ENCODE results near the gene UBE2B. TPM values are rescaled to one million over a fixed set of nuclear protein-coding genes. Genes with fewer than 3 reads are reported as not detected.

UBE2B gene
- total RNA-seq, 3 donors from 2014 or later (not counting 1 experiment from before 2014, with no cell fraction given), result 93.5 to 124 (median 116) TPM

GRCh38 chr5:134411546-134412266, 40.3 kb downstream of the UBE2B start, which contains the start of gene CDKN2AIPNL:
Gene CDKN2AIPNL, minus strand, starts transcription at chr5:134411881. Its CDS starts 27 bp downstream, at chr5:134411854.
- Histone ChIP-seq H3K4me1 (ENCODE audit: control insufficient read depth, insufficient read depth, low read length) (peaks cover 23% of the 10 kb centered on the region), H3K27ac (ENCODE audit: low read length) (peak within 1 kb of the TSS; percentile 80), H3K36me3 (ENCODE audit: control insufficient read depth, insufficient read depth, low read length) (no peaks in the 10 kb centered on the region), H3K4me3 (ENCODE audit: low read length) (peak within 1 kb of the TSS; percentile 93), H3K9me3 (ENCODE audit: control insufficient read depth, insufficient read depth, low read length) (no peaks in the 10 kb centered on the region), H3K27me3 (ENCODE audit: control insufficient read depth, insufficient read depth, low read length) (no peaks in the 10 kb centered on the region)
- under 1% methylated on average over 61 of the region's 61 CpGs for WGBS (ENCODE audit: insufficient coverage)
- DNase-seq, result peak; percentile 88 to 94
- TF ChIP-seq CTCF (IDR thresholded peaks at IDR 0.05), result peak; percentile 75
- peak; percentile 99 to 100 (median 99) for ATAC-seq
- Mint-ChIP-seq H3K9me3 (no peaks in the 10 kb centered on the region), H3K4me3 (peak within 1 kb of the TSS; percentile 95), H3K4me1 (peaks cover 20 to 26% of the 10 kb centered on the region in 2 donors), H3K36me3 (no peaks in the 10 kb centered on the region), H3K27me3 (ENCODE audit: low read depth in 2 of 2) (no peaks in the 10 kb centered on the region), H3K27ac (peak within 1 kb of the TSS; percentile 85 to 92)
- intact Hi-C loops (cut with micrococcal nuclease), result loop anchor here (1.0 to 5.0 kb wide), 3 partner anchors 39 to 175 kb away; partner anchors contain the start of genes JADE2 and UBE2B

GRCh38 chr5:134413046-134413445, 41.7 kb downstream of the UBE2B start:
- H3K36me3 ChIP-seq (ENCODE audit: control insufficient read depth, insufficient read depth, low read length), result no peaks in the 10 kb centered on the region
- H3K4me3 ChIP-seq (ENCODE audit: low read length), result no peak overlapping the region
- intact Hi-C loops (cut with micrococcal nuclease), result loop anchor here (2.0 to 5.0 kb wide), 2 partner anchors 41 to 174 kb away; partner anchors contain the start of gene UBE2B
- no peaks in the 10 kb centered on the region for H3K9me3 ChIP-seq (ENCODE audit: control insufficient read depth, insufficient read depth, low read length)
- no peak for TF ChIP-seq CTCF (IDR thresholded peaks at IDR 0.05)
- ATAC-seq, result no peak
- no peak for DNase-seq
- no peak overlapping the region for H3K27ac ChIP-seq (ENCODE audit: low read length)
- no peak overlapping the region for H3K27ac Mint-ChIP-seq
- no peaks in the 10 kb centered on the region for H3K27me3 Mint-ChIP-seq (ENCODE audit: low read depth in 2 of 2)
- H3K9me3 Mint-ChIP-seq, result no peaks in the 10 kb centered on the region
- no peaks in the 10 kb centered on the region for H3K36me3 Mint-ChIP-seq
- H3K4me1 Mint-ChIP-seq, result peaks cover 20 to 26% of the 10 kb centered on the region in 2 donors
- H3K4me3 Mint-ChIP-seq, result peak overlapping the region; percentile 28
- H3K27me3 ChIP-seq (ENCODE audit: control insufficient read depth, insufficient read depth, low read length), result no peaks in the 10 kb centered on the region
- peaks cover 23% of the 10 kb centered on the region for H3K4me1 ChIP-seq (ENCODE audit: control insufficient read depth, insufficient read depth, low read length)
- WGBS (ENCODE audit: insufficient coverage), result 97% methylated on average over 2 of the region's 2 CpGs

- intact Hi-C loops (cut with micrococcal nuclease), result no loop called here
- Histone ChIP-seq H3K4me3 (ENCODE audit: low read length) (no peak overlapping the region), H3K27ac (ENCODE audit: low read length) (no peak overlapping the region), H3K4me1 (ENCODE audit: control insufficient read depth, insufficient read depth, low read length) (peaks cover under 1% of the 10 kb centered on the region), H3K36me3 (ENCODE audit: control insufficient read depth, insufficient read depth, low read length) (no peaks in the 10 kb centered on the region), H3K27me3 (ENCODE audit: control insufficient read depth, insufficient read depth, low read length) (no peaks in the 10 kb centered on the region), H3K9me3 (ENCODE audit: control insufficient read depth, insufficient read depth, low read length) (no peaks in the 10 kb centered on the region)
- Mint-ChIP-seq H3K27ac (no peak overlapping the region), H3K36me3 (no peaks in the 10 kb centered on the region), H3K9me3 (no peaks in the 10 kb centered on the region), H3K4me1 (peaks cover 0 to under 1% of the 10 kb centered on the region in 2 donors), H3K27me3 (ENCODE audit: low read depth in 2 of 2) (peaks cover 0 to 4% of the 10 kb centered on the region in 2 donors), H3K4me3 (no peak overlapping the region)
- DNase-seq (no peak), ATAC-seq (no peak)
- no peak for TF ChIP-seq CTCF (IDR thresholded peaks at IDR 0.05)
These were observed 46.3 kb downstream of the UBE2B start for GRCh38 chr5:134417707-134418106.

Measured in natural killer cell (primary cell).